ENCODE data around the gene PTOV1. TPM values are rescaled to one million over a fixed set of nuclear protein-coding genes. Genes with fewer than 3 reads are reported as not detected.
A peak's percentile ranks its signal among the peaks of the same experiment; 100 is the strongest.

Gene PTOV1
- total and polyA plus RNA-seq, 2 of the 8 experiments (the other 6 are each of a cell fraction or from before 2014, with no cell fraction given) = 147 to 251 TPM

GRCh38 chr19:49869484-49870308 lies 18.7 kb downstream of the PTOV1 start:
- Histone ChIP-seq H3K27me3 (replicated peaks in 1 of 4; ENCODE audit: control insufficient read depth in 3 of 4, extremely low read depth in 1 of 4, insufficient read depth in 3 of 4, low read length in 3 of 4) (no peaks in the 10 kb centered on the region), H3K27ac (ENCODE audit: low read depth, low read length) (peak overlapping the region; percentile 77), H3K79me1 (ENCODE audit: low read depth, low read length) (peaks cover 6% of the 10 kb centered on the region), H4K5ac (ENCODE audit: insufficient read length, low read depth, low read length) (peak overlapping the region; percentile 75), H3K23ac (ENCODE audit: insufficient read length) (no peak overlapping the region), H3K4me2 (ENCODE audit: insufficient read depth in 1 of 2, low read depth in 2 of 2, low read length in 2 of 2) (peak overlapping the region; percentile 83 to 96), H2BK15ac (ENCODE audit: low read length) (peak overlapping the region; percentile 98), H3K4me3 (ENCODE audit: extremely low read depth in 1 of 4, insufficient read depth in 2 of 4, low read depth in 3 of 4, low read length in 4 of 4) (peak overlapping the region; percentile 45 to 70 (median 56)), H2BK120ac (replicated peaks; ENCODE audit: low read depth, low read length) (peak overlapping the region; percentile 79), H2BK5ac (ENCODE audit: low read depth, low read length) (peak overlapping the region; percentile 94), H2AFZ (ENCODE audit: low read length) (no peak overlapping the region), H2BK20ac (ENCODE audit: low read length) (no peak overlapping the region), H2BK12ac (ENCODE audit: low read depth, low read length) (peak overlapping the region; percentile 96), H3K9ac (replicated peaks in 1 of 4; ENCODE audit: extremely low read depth in 1 of 4, low read depth in 3 of 4, low read length in 3 of 4) (peak overlapping the region; percentile 57 to 79 (median 74)), H3K36me3 (ENCODE audit: control insufficient read depth in 2 of 4, insufficient read depth in 4 of 4, low read length in 3 of 4) (peaks cover 3 to 5% (median 3%) of the 10 kb centered on the region in 4 experiments; a peak in 4 of 8 replicates), H3K4me1 (replicated peaks in 1 of 4; ENCODE audit: control insufficient read depth in 3 of 4, insufficient read depth in 4 of 4, low read length in 3 of 4) (peaks cover 0 to 12% (median 5%) of the 10 kb centered on the region in 4 experiments; a peak in 5 of 7 replicates), H3K18ac (ENCODE audit: extremely low read depth, low read length) (peak overlapping the region; percentile 90), H4K20me1 (replicated peaks in 1 of 2; ENCODE audit: control insufficient read depth in 1 of 2, insufficient read depth in 2 of 2, low read length in 2 of 2) (peaks cover 0 to 4% of the 10 kb centered on the region in 2 experiments), H3K9me3 (ENCODE audit: insufficient read depth in 2 of 2, low read depth in 1 of 2, low read length in 1 of 2) (no peaks in the 10 kb centered on the region), H3K79me2 (ENCODE audit: control insufficient read depth in 1 of 2, insufficient read depth in 2 of 2, low read length in 2 of 2) (peaks cover 0 to 21% of the 10 kb centered on the region in 2 experiments; a peak in 2 of 4 replicates), H3K4ac (replicated peaks; ENCODE audit: insufficient read length, low read depth, low read length) (peak overlapping the region; percentile 95), H3K56ac (replicated peaks; ENCODE audit: insufficient read length, low read depth, low read length) (peak overlapping the region; percentile 49), H3K14ac (ENCODE audit: insufficient read length) (no peak overlapping the region), H4K91ac (replicated peaks; ENCODE audit: insufficient read length, low read length) (peak overlapping the region; percentile 93), H3K23me2 (ENCODE audit: low read depth, low read length) (peaks cover 15% of the 10 kb centered on the region), H2AK5ac (ENCODE audit: low read depth, low read length) (peak overlapping the region; percentile 99), H4K8ac (ENCODE audit: extremely low read depth, insufficient read depth, low read length) (peak overlapping the region; percentile 76; the same call in 1 of the 2 replicates)
- POLR2A ChIA-PET (ENCODE audit: partially characterized antibody) = interaction anchor here (0.8 to 12.4 kb wide), 16 partner anchors 8 to 289 kb away, joined by 3 to 247 read pairs (median 4); partner anchors contain the start of genes AKT1S1, ATF5, FUZ and MED25
- DNase-seq (ENCODE audit: low read depth in 1 of 2, low spot score in 2 of 2) = peak; percentile 98 to 99
- WGBS, 2 experiments (ENCODE audit: extremely low coverage in 1 of 2, insufficient coverage in 1 of 2, insufficient read length in 1 of 2, insufficient replicate concordance in 2 of 2, low coverage in 1 of 2, low lambda C conversion rate in 2 of 2, missing lambda C conversion rate in 1 of 2) = 5% methylated on average over 50 of the region's 67 CpGs; no CpG with 5 or more reads in 1 of the 2 experiments
- CTCF ChIA-PET (ENCODE audit: partially characterized antibody) = interaction anchor here (0.6 to 1.2 kb wide), 5 partner anchors 21 to 202 kb away, joined by 3 to 4 read pairs (median 3); no protein-coding TSS in a partner anchor
- FAIRE-seq = peak; percentile 97
- TF ChIP-seq SRF (IDR thresholded peaks at IDR 0.05; ENCODE audit: low read depth, low read length) = no peak
- no peak for TF ChIP-seq CEBPB (IDR thresholded peaks at IDR 0.05; ENCODE audit: low read depth, low read length)
- 0 out of 2 replicates have a peak, but pooled peaks have one; percentile 35 for TF ChIP-seq YY1 (IDR thresholded peaks at IDR 0.05; ENCODE audit: low read depth, low read length)
- TF ChIP-seq PHF8 (conservative IDR thresholded peaks at IDR 0.05; ENCODE audit: low read depth, low read length) = peak; percentile 68
- no peak for TF ChIP-seq POU5F1 (IDR thresholded peaks at IDR 0.05; ENCODE audit: low read depth, low read length)
- TF ChIP-seq ATF2 (IDR thresholded peaks at IDR 0.05; ENCODE audit: low read length) = 0 out of 2 replicates have a peak, but pooled peaks have one; percentile 41
- TF ChIP-seq KDM1A (IDR thresholded peaks at IDR 0.05; ENCODE audit: borderline replicate concordance, low read length) = no peak
- TF ChIP-seq CHD2 (IDR thresholded peaks at IDR 0.05; ENCODE audit: low read length) = peak; percentile 82
- TF ChIP-seq TEAD4 (IDR thresholded peaks at IDR 0.05; ENCODE audit: low read depth, low read length) = no peak
- peak; percentile 27; the same call in 1 of the 2 replicates for TF ChIP-seq NRF1 (IDR thresholded peaks at IDR 0.05; ENCODE audit: low read depth, low read length)

All from H1 (cell line).